ENCODE measurements around the gene ANKHD1. TPM values are rescaled to one million over a fixed set of nuclear protein-coding genes. Genes with fewer than 3 reads are reported as not detected.

The ANKHD1 gene
- total RNA-seq, 2 donors from 2014 or later, result 85.6 to 95.9 TPM

DNA sequence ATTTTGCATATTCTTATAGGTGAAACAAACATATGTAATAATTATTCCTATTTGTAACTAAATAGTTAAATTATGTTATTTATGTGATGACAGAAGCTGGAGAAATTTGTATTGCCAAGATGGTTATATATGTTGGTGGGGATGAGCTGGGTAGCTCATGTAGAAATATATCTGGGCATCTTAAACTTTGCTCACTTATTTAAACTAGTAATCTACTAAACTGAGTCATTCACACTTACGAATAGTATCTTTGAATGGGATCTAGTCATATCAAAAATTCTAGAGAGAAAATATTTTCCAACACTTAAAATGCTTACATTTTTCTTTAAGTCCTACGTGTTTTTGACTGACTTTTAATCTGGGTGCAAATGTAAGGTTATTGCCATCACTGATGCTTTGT lies 101.2 kb downstream of the ANKHD1 start:
- no peaks in the 10 kb centered on the region for H3K4me1 Mint-ChIP-seq
- Histone ChIP-seq H3K9ac (ENCODE audit: extremely low read depth, low read length, poor library complexity, severe bottlenecking) (no peak overlapping the region), H3K27ac (ENCODE audit: low read depth, low read length) (no peak overlapping the region), H3K9me3 (ENCODE audit: control insufficient read depth, low read length) (no peaks in the 10 kb centered on the region), H3K4me1 (ENCODE audit: control insufficient read depth, insufficient read depth, low read length) (no peaks in the 10 kb centered on the region), H3K4me3 (ENCODE audit: low read length) (no peak overlapping the region), H3K27me3 (ENCODE audit: control insufficient read depth, insufficient read depth, low read length, poor library complexity, severe bottlenecking) (no peaks in the 10 kb centered on the region), H3K36me3 (ENCODE audit: control insufficient read depth, insufficient read depth, low read length) (peaks cover 39% of the 10 kb centered on the region)
- no peak for TF ChIP-seq CTCF (conservative IDR thresholded peaks at IDR 0.05)
- peaks cover 37% of the 10 kb centered on the region for H3K36me3 Mint-ChIP-seq (ENCODE audit: low read depth)
- no peaks in the 10 kb centered on the region for H3K9me3 Mint-ChIP-seq
- H3K27ac Mint-ChIP-seq, result no peak overlapping the region
- no peak overlapping the region for H3K4me3 Mint-ChIP-seq
- no peak for DNase-seq
- no peaks in the 10 kb centered on the region for H3K27me3 Mint-ChIP-seq (ENCODE audit: insufficient read depth)
- WGBS, 2 experiments (ENCODE audit: insufficient coverage in 1 of 2, insufficient read length in 1 of 2), result 88% methylated on average over 2 of the region's 2 CpGs; no CpG with 5 or more reads in 1 of the 2 experiments

- H3K27me3 ChIP-seq (ENCODE audit: control insufficient read depth, insufficient read depth, low read length, poor library complexity, severe bottlenecking), result no peaks in the 10 kb centered on the region
- H3K9me3 Mint-ChIP-seq, result no peaks in the 10 kb centered on the region
- H3K4me1 ChIP-seq (ENCODE audit: control insufficient read depth, insufficient read depth, low read length), result no peaks in the 10 kb centered on the region
- no peak for DNase-seq
- H3K27me3 Mint-ChIP-seq (ENCODE audit: insufficient read depth), result no peaks in the 10 kb centered on the region
- no peak overlapping the region for H3K27ac Mint-ChIP-seq
- peaks cover 77% of the 10 kb centered on the region for H3K36me3 Mint-ChIP-seq (ENCODE audit: low read depth)
- no peak for TF ChIP-seq CTCF (conservative IDR thresholded peaks at IDR 0.05)
- no peak overlapping the region for H3K4me3 Mint-ChIP-seq
- H3K4me3 ChIP-seq (ENCODE audit: low read length), result no peak overlapping the region
- WGBS, 2 experiments (ENCODE audit: insufficient coverage in 1 of 2, insufficient read length in 1 of 2), result 92 to 100% methylated on average over 2 to 4 of the region's 4 CpGs
- no peak overlapping the region for H3K9ac ChIP-seq (ENCODE audit: extremely low read depth, low read length, poor library complexity, severe bottlenecking)
- H3K36me3 ChIP-seq (ENCODE audit: control insufficient read depth, insufficient read depth, low read length), result peaks cover 89% of the 10 kb centered on the region
- peaks cover 6% of the 10 kb centered on the region for H3K9me3 ChIP-seq (ENCODE audit: control insufficient read depth, low read length)
- no peaks in the 10 kb centered on the region for H3K4me1 Mint-ChIP-seq
- no peak overlapping the region for H3K27ac ChIP-seq (ENCODE audit: low read depth, low read length)
Measured at GRCh38 chr5:140509898-140510297, 108.3 kb downstream of the ANKHD1 start.

DNA sequence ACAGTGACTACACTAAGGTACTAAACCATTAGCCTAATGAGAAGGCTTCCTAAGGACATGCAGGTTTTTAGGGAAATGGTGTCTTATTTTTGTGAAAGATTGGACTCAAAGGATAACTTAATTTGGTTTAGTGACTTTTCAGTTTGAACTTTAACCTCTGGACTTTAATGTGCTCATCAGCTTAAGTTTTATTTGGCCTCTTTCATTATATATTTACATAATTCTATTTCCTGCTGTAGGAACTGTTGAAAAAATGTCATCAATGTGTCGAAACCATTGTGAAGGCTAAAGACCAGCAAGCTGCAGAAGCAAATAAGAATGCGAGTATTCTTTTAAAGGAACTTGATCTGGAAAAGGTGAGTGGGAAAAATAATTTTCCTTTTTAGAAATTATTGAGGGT lies 111.5 kb downstream of the ANKHD1 start:
- peaks cover 6% of the 10 kb centered on the region for H3K9me3 ChIP-seq (ENCODE audit: control insufficient read depth, low read length)
- no peaks in the 10 kb centered on the region for H3K4me1 ChIP-seq (ENCODE audit: control insufficient read depth, insufficient read depth, low read length)
- Mint-ChIP-seq H3K4me3 (no peak overlapping the region), H3K9me3 (no peaks in the 10 kb centered on the region), H3K27me3 (ENCODE audit: insufficient read depth) (no peaks in the 10 kb centered on the region), H3K27ac (no peak overlapping the region), H3K4me1 (no peaks in the 10 kb centered on the region), H3K36me3 (ENCODE audit: low read depth) (peaks cover 64% of the 10 kb centered on the region)
- no peak overlapping the region for H3K27ac ChIP-seq (ENCODE audit: low read depth, low read length)
- peaks cover 61% of the 10 kb centered on the region for H3K36me3 ChIP-seq (ENCODE audit: control insufficient read depth, insufficient read depth, low read length)
- DNase-seq, result no peak
- no peaks in the 10 kb centered on the region for H3K27me3 ChIP-seq (ENCODE audit: control insufficient read depth, insufficient read depth, low read length, poor library complexity, severe bottlenecking)
- WGBS, 2 experiments (ENCODE audit: insufficient coverage in 1 of 2, insufficient read length in 1 of 2), result 94 to 97% methylated on average over 2 of the region's 2 CpGs
- no peak for TF ChIP-seq CTCF (conservative IDR thresholded peaks at IDR 0.05)
- H3K4me3 ChIP-seq (ENCODE audit: low read length), result no peak overlapping the region
- no peak overlapping the region for H3K9ac ChIP-seq (ENCODE audit: extremely low read depth, low read length, poor library complexity, severe bottlenecking)

Measured in endodermal cell (in vitro differentiated cells).